GM12864 (cell line): ENCODE measurements around the gene ESPNL.

Source experiments
- DNase-seq: peaks from one replicate; pipeline ENCODE4 v3.0.0-alpha.2; 2011; ENCODE audit warnings: low read depth
- H3K4me3 ChIP-seq: 2 replicates; pipeline ENCODE4 v1.5.1; 2011; ENCODE audit warnings: mild to moderate bottlenecking, low read depth, low read length, control low read depth
- TF ChIP-seq, protein P1 (sequence below): IDR thresholded peaks from 2 replicates; pipeline ENCODE4 v1.5.1; 2011; ENCODE audit warnings: low read depth, mild to moderate bottlenecking, moderate library complexity, low read length, control low read depth, inconsistent platforms; ENCODE audit errors: missing control alignments

Gene ESPNL

GRCh38 chr2:238123991-238124470 lies 23.9 kb downstream of the ESPNL start:
- DNase-seq = no peak
- no peak overlapping the region for H3K4me3 ChIP-seq
- TF ChIP-seq, protein P1, sequence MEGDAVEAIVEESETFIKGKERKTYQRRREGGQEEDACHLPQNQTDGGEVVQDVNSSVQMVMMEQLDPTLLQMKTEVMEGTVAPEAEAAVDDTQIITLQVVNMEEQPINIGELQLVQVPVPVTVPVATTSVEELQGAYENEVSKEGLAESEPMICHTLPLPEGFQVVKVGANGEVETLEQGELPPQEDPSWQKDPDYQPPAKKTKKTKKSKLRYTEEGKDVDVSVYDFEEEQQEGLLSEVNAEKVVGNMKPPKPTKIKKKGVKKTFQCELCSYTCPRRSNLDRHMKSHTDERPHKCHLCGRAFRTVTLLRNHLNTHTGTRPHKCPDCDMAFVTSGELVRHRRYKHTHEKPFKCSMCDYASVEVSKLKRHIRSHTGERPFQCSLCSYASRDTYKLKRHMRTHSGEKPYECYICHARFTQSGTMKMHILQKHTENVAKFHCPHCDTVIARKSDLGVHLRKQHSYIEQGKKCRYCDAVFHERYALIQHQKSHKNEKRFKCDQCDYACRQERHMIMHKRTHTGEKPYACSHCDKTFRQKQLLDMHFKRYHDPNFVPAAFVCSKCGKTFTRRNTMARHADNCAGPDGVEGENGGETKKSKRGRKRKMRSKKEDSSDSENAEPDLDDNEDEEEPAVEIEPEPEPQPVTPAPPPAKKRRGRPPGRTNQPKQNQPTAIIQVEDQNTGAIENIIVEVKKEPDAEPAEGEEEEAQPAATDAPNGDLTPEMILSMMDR = no peak

DNA sequence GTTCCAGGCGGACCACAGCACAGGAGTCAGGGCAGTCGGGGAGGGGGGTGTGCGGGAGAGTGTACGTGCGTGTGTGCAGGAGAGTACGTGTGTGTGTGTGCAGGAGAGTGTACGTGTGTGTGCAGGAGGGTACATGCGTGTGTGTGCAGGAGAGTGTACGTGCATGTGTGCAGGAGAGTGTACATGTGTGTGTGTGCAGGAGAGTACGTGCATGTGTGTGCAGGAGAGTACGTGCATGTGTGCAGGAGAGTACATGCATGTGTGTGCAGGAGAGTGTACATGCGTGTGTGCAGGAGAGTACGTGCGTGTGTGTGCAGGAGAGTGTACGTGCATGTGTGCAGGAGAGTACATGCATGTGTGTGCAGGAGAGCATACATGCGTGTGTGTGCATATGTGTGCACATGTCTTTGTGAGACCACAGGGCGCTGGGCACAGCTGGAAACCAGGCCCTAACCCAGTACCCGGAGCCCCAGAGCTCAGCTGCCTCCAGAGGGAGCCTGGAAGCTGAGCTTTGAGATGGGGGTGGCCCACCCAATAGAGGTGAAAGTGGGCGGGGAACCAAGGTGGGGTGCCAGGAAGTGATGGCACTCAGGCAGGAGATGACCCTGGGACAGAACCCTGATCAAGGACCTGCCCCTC lies 24.5 kb downstream of the ESPNL start:
- no peak for DNase-seq
- H3K4me3 ChIP-seq = no peak overlapping the region
- TF ChIP-seq, protein P1 = no peak

DNA sequence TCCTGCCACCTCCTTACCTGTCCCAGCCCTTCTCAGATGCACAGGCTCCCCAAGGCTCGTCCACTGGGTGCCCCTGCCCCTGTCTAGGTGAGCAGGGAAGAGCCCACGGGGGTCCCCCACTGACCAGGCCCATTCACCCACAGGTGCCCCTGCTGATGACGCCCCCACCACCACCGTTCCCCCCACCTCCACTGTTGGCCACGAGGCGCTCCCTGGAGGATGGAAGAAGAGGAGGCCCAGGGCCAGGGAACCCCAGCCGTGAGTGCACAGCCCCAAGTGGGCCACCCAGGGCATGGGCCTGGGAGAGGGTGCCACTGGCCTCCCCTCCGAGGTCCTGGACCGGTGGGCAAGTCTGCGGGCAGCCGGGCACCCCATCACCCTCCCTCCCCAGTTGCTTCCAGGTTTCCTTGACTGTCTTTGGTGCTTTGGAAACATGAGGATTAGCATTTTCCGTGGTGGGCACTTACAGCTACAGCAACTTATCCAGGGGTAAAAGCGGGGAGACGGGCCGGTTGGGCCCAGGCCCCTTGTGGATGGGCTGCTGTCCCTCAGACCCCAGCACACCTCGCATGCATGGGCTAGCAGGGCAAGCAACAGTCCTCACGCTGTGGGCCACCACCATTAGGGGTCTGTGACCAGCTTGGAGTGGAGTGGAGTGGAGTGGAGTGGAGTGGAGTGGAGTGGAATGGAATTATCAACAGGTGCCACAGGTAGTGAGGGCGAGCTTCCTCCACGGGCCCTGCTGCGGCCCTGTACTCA lies 25.2 kb downstream of the ESPNL start:
- H3K4me3 ChIP-seq = no peak overlapping the region
- DNase-seq = no peak
- TF ChIP-seq, protein P1 = no peak

DNA sequence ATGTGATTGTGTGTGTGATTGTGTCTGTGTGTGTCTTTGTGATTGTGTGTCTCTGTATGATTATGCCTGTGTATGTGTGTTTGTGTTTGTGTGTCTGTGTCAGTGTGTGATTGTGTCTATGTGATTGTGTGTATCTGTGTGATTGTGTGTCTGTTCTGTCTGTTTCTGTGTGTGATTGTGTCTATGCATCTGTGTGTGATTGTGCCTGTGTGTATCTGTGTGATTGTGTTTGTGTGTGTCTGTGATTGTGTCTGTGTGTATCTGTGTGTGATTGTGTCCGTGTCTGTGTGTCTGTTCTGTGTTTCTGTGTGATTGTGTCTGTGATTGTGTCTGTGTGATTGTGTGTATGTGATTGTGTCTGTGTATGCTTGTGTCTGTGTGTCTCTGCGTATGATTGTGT lies 26.2 kb downstream of the ESPNL start:
- TF ChIP-seq, protein P1 = no peak
- no peak for DNase-seq
- no peak overlapping the region for H3K4me3 ChIP-seq

DNA sequence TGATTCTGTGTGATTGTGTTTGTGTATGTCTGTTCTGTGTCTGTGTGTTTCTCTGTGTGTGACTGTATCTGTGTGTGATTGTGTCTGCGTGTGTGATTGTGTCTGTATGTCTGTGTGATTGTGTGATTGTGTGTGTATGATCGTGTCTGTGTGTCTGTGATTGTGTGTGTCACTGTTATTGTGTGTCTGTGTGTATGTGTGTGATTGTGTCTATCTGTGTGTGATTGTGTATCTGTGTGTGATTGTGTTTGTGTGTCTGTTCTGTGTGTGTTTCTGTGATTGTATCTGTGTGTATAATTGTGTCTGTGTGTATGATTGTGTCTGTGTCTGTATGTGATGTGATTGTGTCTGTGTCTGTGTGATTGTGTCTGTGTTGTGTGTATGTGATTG lies 26.6 kb downstream of the ESPNL start:
- no peak overlapping the region for H3K4me3 ChIP-seq
- DNase-seq = no peak
- TF ChIP-seq, protein P1 = no peak

- TF ChIP-seq, protein P1 = no peak
- DNase-seq = no peak
- H3K4me3 ChIP-seq = no peak overlapping the region
These were observed 27.3 kb downstream of the ESPNL start for GRCh38 chr2:238127165-238128060.
